Upper lobe of right lung (tissue), 1 donor: Measurements from ENCODE around the gene ACTR5. TPM values are rescaled to one million over a fixed set of nuclear protein-coding genes. Genes with fewer than 3 reads are reported as not detected.

Experiments
- ATAC-seq: fragments of 200-7000 bp; cut with Tn5 transposase; one replicate; pipeline ENCODE4 v1.9.1; 2020; ENCODE audit warnings: mild to moderate bottlenecking, moderate library complexity
- DNase-seq: peaks from one replicate; pipeline ENCODE4 v3.0.0-alpha.2; 2020
- H3K27ac ChIP-seq: fragments of 200-600 bp; one replicate; pipeline ENCODE4 v1.8.0; 2022
- H3K27me3 ChIP-seq: fragments of 200-600 bp; one replicate; pipeline ENCODE4 v1.8.0; 2022; ENCODE audit warnings: mild to moderate bottlenecking
- H3K36me3 ChIP-seq: fragments of 200-600 bp; one replicate; pipeline ENCODE4 v1.8.0; 2022
- H3K4me1 ChIP-seq: fragments of 200-600 bp; one replicate; pipeline ENCODE4 v1.8.0; 2022
- H3K4me3 ChIP-seq: fragments of 200-600 bp; one replicate; pipeline ENCODE4 v1.8.0; 2022; ENCODE audit warnings: mild to moderate bottlenecking
- H3K9me3 ChIP-seq: fragments of 200-600 bp; one replicate; pipeline ENCODE4 v1.8.0; 2022
- intact Hi-C: fragments of 100-400 bp; cut with DNase I; formaldehyde crosslinking; loops from one replicate; pipeline ENCODE4 v1.11.0; 2022
- total RNA-seq: library from RNA; stranded (reverse); fragmentation: NEBNext Ultra II Directional; extraction: Animal tissue kit (Norgen Biotek cat#: 25700); gene quantifications from one replicate; pipeline ENCODE4 v1.2.1, GENCODE V29; 2021
- TF ChIP-seq, protein P1 (sequence below): fragments of 200-600 bp; IDR thresholded peaks from one replicate; pipeline ENCODE4 v1.8.0; 2022; ENCODE audit warnings: antibody characterized with exemption
- donor health status: DM: no; HTN: yes; CAD: no; lungs with severe emphysema.

The ACTR5 gene
- total RNA-seq, 1 donor from 2014 or later: 7.0 TPM

DNA sequence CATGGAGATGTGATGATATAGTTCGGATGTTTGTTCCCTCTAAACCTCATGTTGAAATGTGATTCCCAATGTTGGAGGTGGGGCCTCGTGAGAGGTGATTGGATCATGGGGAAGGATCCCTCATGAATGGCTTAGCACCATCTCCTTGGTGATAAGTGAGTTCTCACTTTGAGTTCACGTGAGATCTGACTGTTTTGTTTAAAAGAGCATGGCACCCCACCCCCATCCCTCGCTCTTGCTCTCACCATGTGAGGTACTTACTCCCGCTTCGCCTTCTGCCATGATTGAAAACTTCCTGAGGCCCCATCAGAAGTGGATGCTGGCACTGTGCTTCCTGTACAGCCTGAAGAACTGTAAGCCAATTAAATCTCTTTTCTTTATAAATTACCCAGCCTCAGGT lies 13.1 kb upstream of the ACTR5 start:
- DNase-seq (no peak), ATAC-seq (no peak)
- Histone ChIP-seq H3K36me3 (no peaks in the 10 kb centered on the region), H3K27ac (no peak overlapping the region), H3K9me3 (no peaks in the 10 kb centered on the region), H3K27me3 (peaks cover 83% of the 10 kb centered on the region), H3K4me1 (peaks cover 12% of the 10 kb centered on the region), H3K4me3 (no peak overlapping the region)
- intact Hi-C loops: no loop called here
- TF ChIP-seq, protein P1, sequence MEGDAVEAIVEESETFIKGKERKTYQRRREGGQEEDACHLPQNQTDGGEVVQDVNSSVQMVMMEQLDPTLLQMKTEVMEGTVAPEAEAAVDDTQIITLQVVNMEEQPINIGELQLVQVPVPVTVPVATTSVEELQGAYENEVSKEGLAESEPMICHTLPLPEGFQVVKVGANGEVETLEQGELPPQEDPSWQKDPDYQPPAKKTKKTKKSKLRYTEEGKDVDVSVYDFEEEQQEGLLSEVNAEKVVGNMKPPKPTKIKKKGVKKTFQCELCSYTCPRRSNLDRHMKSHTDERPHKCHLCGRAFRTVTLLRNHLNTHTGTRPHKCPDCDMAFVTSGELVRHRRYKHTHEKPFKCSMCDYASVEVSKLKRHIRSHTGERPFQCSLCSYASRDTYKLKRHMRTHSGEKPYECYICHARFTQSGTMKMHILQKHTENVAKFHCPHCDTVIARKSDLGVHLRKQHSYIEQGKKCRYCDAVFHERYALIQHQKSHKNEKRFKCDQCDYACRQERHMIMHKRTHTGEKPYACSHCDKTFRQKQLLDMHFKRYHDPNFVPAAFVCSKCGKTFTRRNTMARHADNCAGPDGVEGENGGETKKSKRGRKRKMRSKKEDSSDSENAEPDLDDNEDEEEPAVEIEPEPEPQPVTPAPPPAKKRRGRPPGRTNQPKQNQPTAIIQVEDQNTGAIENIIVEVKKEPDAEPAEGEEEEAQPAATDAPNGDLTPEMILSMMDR: no peak

DNA sequence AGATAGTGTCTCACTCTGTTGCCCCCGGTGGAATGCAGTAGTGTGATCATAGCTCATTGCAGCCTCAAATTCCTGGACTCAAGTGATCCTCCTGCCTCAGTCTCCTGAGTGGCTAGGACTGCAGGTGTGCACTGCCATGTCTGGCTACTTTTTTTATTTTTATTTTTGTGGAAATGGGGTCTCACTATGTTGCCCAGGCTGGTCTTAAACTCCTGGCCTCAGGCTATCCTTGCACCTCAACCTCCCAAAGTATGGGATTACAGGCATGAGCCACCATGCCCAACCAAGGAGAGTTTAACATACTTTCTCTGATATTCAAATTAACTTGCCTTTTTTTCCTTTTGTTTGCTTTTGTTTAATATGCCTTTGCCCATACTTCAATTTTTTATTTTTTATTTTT lies 10.4 kb upstream of the ACTR5 start:
- Histone ChIP-seq H3K27ac (no peak overlapping the region), H3K4me1 (no peaks in the 10 kb centered on the region), H3K36me3 (no peaks in the 10 kb centered on the region), H3K4me3 (no peak overlapping the region), H3K9me3 (no peaks in the 10 kb centered on the region), H3K27me3 (peaks cover 70% of the 10 kb centered on the region)
- DNase-seq (no peak), ATAC-seq (no peak)
- intact Hi-C loops: no loop called here
- TF ChIP-seq, protein P1: no peak

DNA sequence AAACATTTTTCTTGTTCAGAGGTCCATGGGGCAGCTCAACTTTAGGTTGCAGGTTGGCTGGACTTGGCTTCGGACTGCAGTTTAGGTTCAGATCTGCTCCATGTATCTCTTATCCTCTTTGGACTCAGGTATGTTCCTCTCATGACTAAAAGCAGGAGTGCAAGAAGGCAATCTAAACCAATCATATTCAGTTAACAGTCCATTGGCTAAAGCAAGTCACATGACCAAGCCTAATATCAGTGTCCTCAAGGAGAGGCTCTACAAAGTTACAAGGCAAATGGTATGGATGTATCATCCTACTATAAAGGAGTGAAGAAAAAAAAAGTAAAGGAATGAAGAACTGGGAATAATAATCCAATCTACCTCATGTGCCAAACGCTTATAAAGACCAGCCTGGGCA lies 2.5 kb upstream of the ACTR5 start:
- no peaks in the 10 kb centered on the region for H3K9me3 ChIP-seq
- ATAC-seq: no peak
- DNase-seq: no peak
- H3K36me3 ChIP-seq: peaks cover 2% of the 10 kb centered on the region
- H3K27ac ChIP-seq: no peak overlapping the region
- TF ChIP-seq, protein P1: no peak
- H3K4me1 ChIP-seq: peaks cover 16% of the 10 kb centered on the region
- H3K27me3 ChIP-seq: peaks cover 14% of the 10 kb centered on the region
- no peak overlapping the region for H3K4me3 ChIP-seq
- intact Hi-C loops: no loop called here

DNA sequence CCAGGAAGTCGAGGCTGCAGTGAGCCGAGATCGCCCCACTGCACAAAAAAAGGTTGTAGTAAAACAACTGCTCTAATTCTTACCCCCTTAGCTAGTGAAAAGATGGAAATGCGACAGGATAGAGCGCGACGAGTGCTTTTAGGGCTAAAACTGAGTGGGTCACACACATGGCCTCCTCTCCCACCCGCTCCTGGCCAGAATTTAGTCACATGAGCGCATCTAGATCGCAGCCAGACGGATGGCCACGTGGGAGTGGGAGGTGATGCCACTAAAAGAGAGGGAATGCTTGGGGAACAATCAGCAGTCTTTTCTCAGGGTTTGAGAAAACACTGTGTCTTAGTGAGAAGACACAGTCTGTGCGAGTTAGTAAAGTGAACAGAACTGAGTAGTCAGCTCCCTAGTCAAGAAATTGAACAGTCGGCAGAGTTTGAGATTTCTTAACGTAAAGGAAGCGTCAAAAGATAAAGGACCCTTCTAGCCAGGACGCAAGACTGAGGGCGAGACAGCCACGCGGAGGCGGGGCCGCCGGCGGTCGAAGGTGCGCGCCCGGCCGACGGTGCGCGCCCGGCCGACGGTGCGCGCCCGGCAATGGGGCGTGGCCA lies 664 bp upstream of the ACTR5 start:
- Histone ChIP-seq H3K36me3 (peaks cover 11% of the 10 kb centered on the region), H3K4me3 (peak overlapping the region; percentile 96), H3K27ac (peak overlapping the region; percentile 84), H3K27me3 (peaks cover 3% of the 10 kb centered on the region), H3K4me1 (peaks cover 16% of the 10 kb centered on the region), H3K9me3 (no peaks in the 10 kb centered on the region)
- intact Hi-C loops: no loop called here
- no peak for DNase-seq
- TF ChIP-seq, protein P1: no peak
- ATAC-seq: no peak

DNA sequence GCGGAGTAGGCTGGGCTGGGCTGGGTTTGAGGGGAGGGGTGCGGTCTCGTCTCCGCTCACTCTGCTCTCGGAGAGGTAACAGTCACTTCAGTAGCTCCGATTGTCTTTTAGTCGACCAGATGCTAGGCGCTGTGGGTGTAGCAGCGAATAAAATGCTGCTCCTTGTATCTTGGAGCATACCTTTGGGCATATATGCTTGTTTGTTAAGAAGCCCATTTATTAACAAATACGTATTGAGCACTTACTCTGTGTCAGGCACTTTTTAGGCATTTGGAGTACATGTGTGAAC lies 545 bp downstream of the ACTR5 start:
- peak overlapping the region; percentile 96 for H3K4me3 ChIP-seq
- H3K36me3 ChIP-seq: peaks cover 23% of the 10 kb centered on the region
- no peaks in the 10 kb centered on the region for H3K27me3 ChIP-seq
- no peaks in the 10 kb centered on the region for H3K9me3 ChIP-seq
- TF ChIP-seq, protein P1: no peak
- ATAC-seq (no peak), DNase-seq (no peak)
- peaks cover 16% of the 10 kb centered on the region for H3K4me1 ChIP-seq
- H3K27ac ChIP-seq: peak overlapping the region; percentile 84
- intact Hi-C loops: no loop called here
